H1 (cell line): ENCODE data around the gene GPER1.

Experiments
- EZH2 ChIP-seq: fragments of 200-600 bp; sonication (generic); IDR thresholded peaks from 2 replicates; pipeline ENCODE4 v1.7.1; 2012; ENCODE audit warnings: low read depth, mild to moderate bottlenecking, moderate library complexity, low read length, inconsistent platforms; ENCODE audit not compliant: severe bottlenecking
- HDAC6 ChIP-seq: IDR thresholded peaks from one replicate; pipeline ENCODE4 v1.7.1; 2012; ENCODE audit warnings: low read depth, mild to moderate bottlenecking, inconsistent platforms, low read length, moderate library complexity

- TF ChIP-seq EZH2, result no peak
- TF ChIP-seq HDAC6, result no peak
Observed at GRCh38 chr7:1099154-1099542, 11.2 kb downstream of the GPER1 start.
